Liver (tissue), 9 donors: Measurements from ENCODE around the gene ZNF555. TPM values are rescaled to one million over a fixed set of nuclear protein-coding genes. Genes with fewer than 3 reads are reported as not detected.

Experiments
- DNase-seq: peaks from one replicate; pipeline ENCODE4 v3.0.0-alpha.2; 2017; ENCODE audit warnings: low spot score
- H3K27ac ChIP-seq, 2 donors: one replicate each; pipeline ENCODE4 v1.7.0; 2013; ENCODE audit warnings: inconsistent platforms in 2 of 2, low read length in 2 of 2, control low read depth in 1 of 2, low read depth in 1 of 2, mild to moderate bottlenecking in 1 of 2
- H3K27me3 ChIP-seq, 4 donors: one replicate each; pipeline versions ENCODE4 v1.6.1 to v1.7.0; 2013; ENCODE audit warnings: low read length in 3 of 4, inconsistent platforms in 1 of 4, mild to moderate bottlenecking in 1 of 4, moderate library complexity in 1 of 4; ENCODE audit not compliant: control insufficient read depth in 4 of 4, insufficient read depth in 4 of 4
- H3K36me3 ChIP-seq, 4 donors: one replicate each; pipeline versions ENCODE4 v1.6.1 to v1.7.0; 2013; ENCODE audit warnings: low read length in 3 of 4, mild to moderate bottlenecking in 3 of 4, low read depth in 1 of 4, moderate library complexity in 1 of 4; ENCODE audit not compliant: control insufficient read depth in 4 of 4, insufficient read depth in 3 of 4
- H3K4me1 ChIP-seq, 4 donors: one replicate each; pipeline versions ENCODE4 v1.6.1 to v1.7.0; 2013; ENCODE audit warnings: low read length in 3 of 4, mild to moderate bottlenecking in 3 of 4, moderate library complexity in 1 of 4; ENCODE audit not compliant: control insufficient read depth in 4 of 4, insufficient read depth in 4 of 4
- H3K4me3 ChIP-seq, 3 donors: one replicate each; pipeline versions ENCODE4 v1.6.1 to v1.7.0; 2013; ENCODE audit warnings: low read length in 3 of 3, control low read depth in 1 of 3, low read depth in 1 of 3, mild to moderate bottlenecking in 1 of 3
- H3K9ac ChIP-seq, 2 donors: one replicate each; pipeline ENCODE4 v1.7.0; 2013; ENCODE audit warnings: low read length in 2 of 2, mild to moderate bottlenecking in 2 of 2, moderate library complexity in 2 of 2, control low read depth in 1 of 2, low read depth in 1 of 2
- H3K9me3 ChIP-seq, 4 donors: one replicate each; pipeline versions ENCODE4 v1.6.1 to v1.7.0; 2013; ENCODE audit warnings: low read length in 3 of 4; ENCODE audit not compliant: control insufficient read depth in 4 of 4
- EGR1 ChIP-seq, 2 donors: IDR thresholded peaks; 2 replicates each; pipeline ENCODE4 v1.6.1; 2016 to 2018; ENCODE audit warnings: antibody characterized with exemption in 2 of 2, low read depth in 2 of 2
- FOXA1 ChIP-seq: IDR thresholded peaks from 2 replicates; pipeline ENCODE4 v1.6.1; 2016; ENCODE audit warnings: antibody characterized with exemption
- FOXA2 ChIP-seq: IDR thresholded peaks from 2 replicates; pipeline ENCODE4 v1.6.1; 2016; ENCODE audit warnings: antibody characterized with exemption
- GABPA ChIP-seq, 2 donors: IDR thresholded peaks in 1 of 2; conservative IDR thresholded peaks in 1 of 2; 2 replicates each; pipeline ENCODE4 v1.6.1; 2016; ENCODE audit warnings: antibody characterized with exemption in 2 of 2, mild to moderate bottlenecking in 1 of 2, moderate library complexity in 1 of 2
- HNF4A ChIP-seq, 2 donors: conservative IDR thresholded peaks; 2 replicates each; pipeline ENCODE4 v1.6.1; 2016; ENCODE audit warnings: antibody characterized with exemption in 2 of 2, mild to moderate bottlenecking in 2 of 2
- HNF4G ChIP-seq: IDR thresholded peaks from 2 replicates; pipeline ENCODE4 v1.6.1; 2016; ENCODE audit warnings: antibody characterized with exemption
- JUND ChIP-seq, 2 donors: IDR thresholded peaks; 2 replicates each; pipeline ENCODE4 v1.6.1; 2016; ENCODE audit warnings: antibody characterized with exemption in 2 of 2
- MAX ChIP-seq: IDR thresholded peaks from 2 replicates; pipeline ENCODE4 v1.6.1; 2016; ENCODE audit warnings: antibody characterized with exemption
- NR2F2 ChIP-seq: IDR thresholded peaks from 2 replicates; pipeline ENCODE4 v1.6.1; 2016; ENCODE audit warnings: antibody characterized with exemption
- RAD21 ChIP-seq, 2 donors: IDR thresholded peaks; 2 replicates each; pipeline ENCODE4 v1.6.1; 2016; ENCODE audit warnings: antibody characterized with exemption in 2 of 2, mild to moderate bottlenecking in 2 of 2
- REST ChIP-seq: IDR thresholded peaks from 2 replicates; pipeline ENCODE4 v1.6.1; 2016; ENCODE audit warnings: antibody characterized with exemption, mild to moderate bottlenecking
- RXRA ChIP-seq, 2 donors: IDR thresholded peaks; 2 replicates each; pipeline ENCODE4 v1.6.1; 2017 to 2018; ENCODE audit warnings: antibody characterized with exemption in 2 of 2, mild to moderate bottlenecking in 1 of 2
- SP1 ChIP-seq: IDR thresholded peaks from 2 replicates; pipeline ENCODE4 v1.6.1; 2018; ENCODE audit warnings: antibody characterized with exemption, mild to moderate bottlenecking
- TAF1 ChIP-seq: conservative IDR thresholded peaks from 2 replicates; pipeline ENCODE4 v1.6.1; 2016; ENCODE audit warnings: antibody characterized with exemption, mild to moderate bottlenecking
- YY1 ChIP-seq: IDR thresholded peaks from 2 replicates; pipeline ENCODE4 v1.6.1; 2016; ENCODE audit warnings: antibody characterized with exemption, mild to moderate bottlenecking
- ZBTB33 ChIP-seq: IDR thresholded peaks from 2 replicates; pipeline ENCODE4 v1.6.1; 2016; ENCODE audit warnings: antibody characterized with exemption
- WGBS: extraction: QIAGEN DNeasy Blood & Tissue Kit; methylation state at CpG from one replicate; pipeline ENCODE4 v1.1.7; 2013; 5-methylcytosine and 5-hydroxymethylcytosine counted together
- polyA plus RNA-seq, 2 donors: library from polyadenylated mRNA; stranded (reverse) in 1 of 2; unstranded in 1 of 2; fragments of 200-250 nt in 1 of 2; fragments of >200 nt in 1 of 2; fragmentation: Nextera tagmentation in 1 of 2; extraction: Ambion mirVana in 1 of 2; gene quantifications; one replicate each; pipeline versions ENCODE4 v1.2.1 to v1.2.3, GENCODE V29; 2013 to 2015
- total RNA-seq, 2 donors: library from RNA; depleted of rRNA; stranded (reverse); fragments of >200 nt; gene quantifications; one replicate each; pipeline ENCODE4 v1.2.3, GENCODE V29; 2014
- TF ChIP-seq, protein P1 (sequence below): fragments of 150-350 bp; IDR thresholded peaks from 2 replicates; pipeline ENCODE4 v1.5.1; 2017; ENCODE audit warnings: improper control_type of control experiment, low read depth, low read length; ENCODE audit not compliant: missing input control
- TF ChIP-seq, protein P2 (sequence below): IDR thresholded peaks from 2 replicates; pipeline ENCODE4 v1.6.1; 2016; ENCODE audit warnings: antibody characterized with exemption
- donor health status: healthy.
- donor health status: healthy.
- donor health status: healthy.
- donor health status: healthy.
- donor health status: healthy.

Gene ZNF555
- total and polyA plus RNA-seq, 4 donors = 1.3 to 2.8 (median 2.2) TPM

DNA sequence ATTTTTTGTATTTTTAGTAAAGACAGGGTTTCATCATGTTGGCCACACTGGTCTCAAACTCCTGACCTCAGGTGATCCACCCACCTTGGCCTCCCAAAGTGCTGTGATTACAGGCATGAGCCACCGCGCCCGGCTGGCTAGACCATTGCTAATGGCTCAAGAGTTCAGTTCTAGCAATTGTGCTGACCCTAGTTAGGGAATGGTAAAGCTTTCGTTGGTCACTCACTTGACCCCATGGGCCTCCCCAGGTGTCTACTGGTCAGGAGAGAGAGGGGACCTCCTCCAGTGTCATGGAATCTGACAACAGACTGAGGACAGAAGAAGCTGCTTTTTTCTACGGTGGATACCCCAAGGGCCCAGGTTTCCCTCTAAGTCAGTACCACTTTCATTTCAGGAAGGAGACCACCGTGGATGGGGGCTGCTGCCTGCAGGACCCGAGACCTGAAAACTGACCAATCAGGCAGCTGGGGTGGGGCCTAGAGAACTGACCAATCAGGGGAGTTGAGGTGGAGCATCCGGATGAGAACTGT lies 25.3 kb downstream of the ZNF555 start:
- Histone ChIP-seq H3K9me3 (peaks cover 0 to 5% (median under 1%) of the 10 kb centered on the region in 4 donors), H3K4me1 (no peaks in the 10 kb centered on the region), H3K27ac (no peak overlapping the region), H3K4me3 (no peak overlapping the region), H3K27me3 (no peaks in the 10 kb centered on the region), H3K9ac (no peak overlapping the region), H3K36me3 (no peaks in the 10 kb centered on the region)
- TF ChIP-seq SP1 (no peak), NR2F2 (no peak), TAF1 (no peak), ZBTB33 (no peak), YY1 (no peak), HNF4A (conservative IDR thresholded peaks at IDR 0.05) (no peak), FOXA2 (no peak), EGR1 (IDR thresholded peaks at IDR 0.05; ENCODE audit: low read depth in 2 of 2) (no peak), REST (no peak), JUND (IDR thresholded peaks at IDR 0.05) (no peak), RAD21 (IDR thresholded peaks at IDR 0.05) (no peak), RXRA (IDR thresholded peaks at IDR 0.05) (no peak), MAX (no peak), GABPA (IDR thresholded peaks at IDR 0.05 in 1 of 2, conservative IDR thresholded peaks at IDR 0.05 in 1 of 2) (no peak), FOXA1 (no peak), HNF4G (no peak)
- TF ChIP-seq, protein P1, sequence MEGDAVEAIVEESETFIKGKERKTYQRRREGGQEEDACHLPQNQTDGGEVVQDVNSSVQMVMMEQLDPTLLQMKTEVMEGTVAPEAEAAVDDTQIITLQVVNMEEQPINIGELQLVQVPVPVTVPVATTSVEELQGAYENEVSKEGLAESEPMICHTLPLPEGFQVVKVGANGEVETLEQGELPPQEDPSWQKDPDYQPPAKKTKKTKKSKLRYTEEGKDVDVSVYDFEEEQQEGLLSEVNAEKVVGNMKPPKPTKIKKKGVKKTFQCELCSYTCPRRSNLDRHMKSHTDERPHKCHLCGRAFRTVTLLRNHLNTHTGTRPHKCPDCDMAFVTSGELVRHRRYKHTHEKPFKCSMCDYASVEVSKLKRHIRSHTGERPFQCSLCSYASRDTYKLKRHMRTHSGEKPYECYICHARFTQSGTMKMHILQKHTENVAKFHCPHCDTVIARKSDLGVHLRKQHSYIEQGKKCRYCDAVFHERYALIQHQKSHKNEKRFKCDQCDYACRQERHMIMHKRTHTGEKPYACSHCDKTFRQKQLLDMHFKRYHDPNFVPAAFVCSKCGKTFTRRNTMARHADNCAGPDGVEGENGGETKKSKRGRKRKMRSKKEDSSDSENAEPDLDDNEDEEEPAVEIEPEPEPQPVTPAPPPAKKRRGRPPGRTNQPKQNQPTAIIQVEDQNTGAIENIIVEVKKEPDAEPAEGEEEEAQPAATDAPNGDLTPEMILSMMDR = no peak
- TF ChIP-seq, protein P2, sequence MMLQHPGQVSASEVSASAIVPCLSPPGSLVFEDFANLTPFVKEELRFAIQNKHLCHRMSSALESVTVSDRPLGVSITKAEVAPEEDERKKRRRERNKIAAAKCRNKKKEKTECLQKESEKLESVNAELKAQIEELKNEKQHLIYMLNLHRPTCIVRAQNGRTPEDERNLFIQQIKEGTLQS = no peak
- 78% methylated on average over 8 of the region's 8 CpGs for WGBS
- DNase-seq = no peak
